Tibial artery (tissue), 4 donors: ENCODE results near the gene ADGRV1.

Source experiments
- DNase-seq, 2 donors: peaks; one replicate each; pipeline ENCODE4 v3.0.0-alpha.2; 2019
- H3K27ac ChIP-seq, 2 donors: fragments of 200-600 bp; sonication (generic) in 1 of 2; 1 replicate in 1 of 2; 2 replicates in 1 of 2; pipeline ENCODE4 v1.5.1; 2018 to 2019; ENCODE audit warnings: mild to moderate bottlenecking in 1 of 2
- H3K27me3 ChIP-seq, 2 donors: fragments of 200-600 bp; sonication (generic) in 1 of 2; one replicate each; pipeline versions ENCODE4 v1.5.1 to v1.6.0; 2016 to 2019
- H3K36me3 ChIP-seq, 3 donors: fragments of 200-600 bp; sonication (generic) in 2 of 3; one replicate each; pipeline ENCODE4 v1.5.1; 2016 to 2019; ENCODE audit warnings: mild to moderate bottlenecking in 2 of 3
- H3K4me1 ChIP-seq, 4 donors: fragments of 200-600 bp; sonication (generic) in 2 of 4; 1 replicate in 3 of 4; 2 replicates in 1 of 4; pipeline ENCODE4 v1.5.1; 2016 to 2019
- H3K4me3 ChIP-seq, 2 donors: fragments of 200-600 bp; sonication (generic) in 1 of 2; 1 replicate in 1 of 2; 2 replicates in 1 of 2; pipeline ENCODE4 v1.5.1; 2018 to 2019; ENCODE audit warnings: mild to moderate bottlenecking in 2 of 2
- H3K9me3 ChIP-seq, 3 donors: fragments of 200-600 bp; sonication (generic) in 1 of 3; one replicate each; pipeline ENCODE4 v1.5.1; 2016 to 2019
- intact Hi-C: fragments of 100-400 bp; cut with DNase I; formaldehyde crosslinking; loops from one replicate; pipeline ENCODE4 v1.15.0; 2023; ENCODE audit warnings: low total_unique reads
- TF ChIP-seq, protein P1 (sequence below), 2 experiments: fragments of 200-600 bp in 1 of 2; fragments of 450-650 bp in 1 of 2; IDR thresholded peaks; one replicate each; pipeline ENCODE4 v1.5.1; 2017 to 2019; ENCODE audit warnings: antibody characterized with exemption in 2 of 2, mild to moderate bottlenecking in 1 of 2, moderate library complexity in 1 of 2

Gene ADGRV1

DNA sequence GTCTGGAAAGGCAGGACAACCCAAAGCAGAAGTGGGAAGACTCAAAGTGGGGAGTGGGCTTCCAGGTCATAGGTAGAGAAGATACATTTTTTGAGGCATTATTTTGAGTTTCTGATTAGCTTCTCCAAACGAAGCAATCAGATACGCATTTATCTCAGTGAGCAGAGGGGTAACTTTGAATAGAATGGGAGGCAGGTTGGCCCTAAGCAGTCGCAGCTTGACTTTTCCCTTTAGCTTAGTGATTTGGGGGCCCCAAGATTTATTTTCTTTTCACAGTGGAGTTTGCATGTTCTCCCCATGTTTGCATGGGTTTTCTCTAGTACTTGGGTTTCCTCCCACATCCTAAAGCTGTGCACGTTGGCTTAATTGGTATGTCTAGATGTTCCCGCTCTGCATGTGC lies 422.6 kb downstream of the ADGRV1 start:
- no peak for DNase-seq
- no peak overlapping the region for H3K4me3 ChIP-seq
- H3K27ac ChIP-seq = no peak overlapping the region
- no peaks in the 10 kb centered on the region for H3K9me3 ChIP-seq
- H3K36me3 ChIP-seq = no peaks in the 10 kb centered on the region
- intact Hi-C loops = no loop called here
- TF ChIP-seq, protein P1, sequence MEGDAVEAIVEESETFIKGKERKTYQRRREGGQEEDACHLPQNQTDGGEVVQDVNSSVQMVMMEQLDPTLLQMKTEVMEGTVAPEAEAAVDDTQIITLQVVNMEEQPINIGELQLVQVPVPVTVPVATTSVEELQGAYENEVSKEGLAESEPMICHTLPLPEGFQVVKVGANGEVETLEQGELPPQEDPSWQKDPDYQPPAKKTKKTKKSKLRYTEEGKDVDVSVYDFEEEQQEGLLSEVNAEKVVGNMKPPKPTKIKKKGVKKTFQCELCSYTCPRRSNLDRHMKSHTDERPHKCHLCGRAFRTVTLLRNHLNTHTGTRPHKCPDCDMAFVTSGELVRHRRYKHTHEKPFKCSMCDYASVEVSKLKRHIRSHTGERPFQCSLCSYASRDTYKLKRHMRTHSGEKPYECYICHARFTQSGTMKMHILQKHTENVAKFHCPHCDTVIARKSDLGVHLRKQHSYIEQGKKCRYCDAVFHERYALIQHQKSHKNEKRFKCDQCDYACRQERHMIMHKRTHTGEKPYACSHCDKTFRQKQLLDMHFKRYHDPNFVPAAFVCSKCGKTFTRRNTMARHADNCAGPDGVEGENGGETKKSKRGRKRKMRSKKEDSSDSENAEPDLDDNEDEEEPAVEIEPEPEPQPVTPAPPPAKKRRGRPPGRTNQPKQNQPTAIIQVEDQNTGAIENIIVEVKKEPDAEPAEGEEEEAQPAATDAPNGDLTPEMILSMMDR (IDR thresholded peaks at IDR 0.05) = no peak
- no peaks in the 10 kb centered on the region for H3K4me1 ChIP-seq
- no peaks in the 10 kb centered on the region for H3K27me3 ChIP-seq

DNA sequence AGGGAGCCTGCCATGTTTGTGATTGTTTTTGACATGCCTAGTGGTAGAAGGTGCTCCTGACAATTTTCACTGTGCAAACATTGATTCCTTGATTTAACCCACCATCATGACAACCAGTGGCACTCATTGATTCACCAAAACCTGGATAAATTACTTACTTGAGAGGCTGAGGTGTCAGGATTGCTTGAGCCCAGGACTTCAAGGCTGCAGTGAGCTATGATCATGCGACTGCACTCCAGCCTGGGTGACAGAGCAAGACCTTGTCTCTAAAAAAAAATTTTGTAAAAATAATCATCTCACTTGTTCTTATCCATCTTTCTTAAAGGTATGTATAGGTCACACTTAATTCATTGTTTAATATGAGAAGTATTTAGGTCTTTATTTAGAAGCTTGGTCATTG lies 423.2 kb downstream of the ADGRV1 start:
- no peaks in the 10 kb centered on the region for H3K9me3 ChIP-seq
- no peak overlapping the region for H3K27ac ChIP-seq
- no peaks in the 10 kb centered on the region for H3K4me1 ChIP-seq
- TF ChIP-seq, protein P1 (IDR thresholded peaks at IDR 0.05) = no peak
- H3K27me3 ChIP-seq = no peaks in the 10 kb centered on the region
- intact Hi-C loops = no loop called here
- no peak for DNase-seq
- H3K4me3 ChIP-seq = no peak overlapping the region
- H3K36me3 ChIP-seq = no peaks in the 10 kb centered on the region

DNA sequence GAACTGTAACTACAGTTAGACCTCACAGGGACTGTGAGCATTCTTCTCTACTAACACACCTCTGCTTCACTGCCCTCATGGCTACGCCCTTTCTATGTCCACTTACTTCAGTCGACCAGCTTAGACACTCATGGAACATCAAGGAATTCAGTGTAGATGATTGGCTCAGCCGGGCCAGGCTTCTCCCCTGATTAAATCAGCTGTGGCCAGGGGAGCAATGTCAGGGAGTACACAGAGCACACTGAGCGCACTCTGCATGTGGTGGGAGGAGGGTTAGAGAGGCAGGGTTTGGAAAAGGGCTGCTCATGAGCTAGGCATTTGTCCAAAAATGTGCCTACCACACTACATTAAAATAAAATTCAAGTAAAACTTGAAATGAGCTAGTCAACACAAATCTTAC lies 424.0 kb downstream of the ADGRV1 start:
- Histone ChIP-seq H3K36me3 (no peaks in the 10 kb centered on the region), H3K27me3 (no peaks in the 10 kb centered on the region), H3K27ac (no peak overlapping the region), H3K9me3 (no peaks in the 10 kb centered on the region), H3K4me3 (no peak overlapping the region), H3K4me1 (no peaks in the 10 kb centered on the region)
- no peak for DNase-seq
- intact Hi-C loops = no loop called here
- TF ChIP-seq, protein P1 (IDR thresholded peaks at IDR 0.05) = no peak

DNA sequence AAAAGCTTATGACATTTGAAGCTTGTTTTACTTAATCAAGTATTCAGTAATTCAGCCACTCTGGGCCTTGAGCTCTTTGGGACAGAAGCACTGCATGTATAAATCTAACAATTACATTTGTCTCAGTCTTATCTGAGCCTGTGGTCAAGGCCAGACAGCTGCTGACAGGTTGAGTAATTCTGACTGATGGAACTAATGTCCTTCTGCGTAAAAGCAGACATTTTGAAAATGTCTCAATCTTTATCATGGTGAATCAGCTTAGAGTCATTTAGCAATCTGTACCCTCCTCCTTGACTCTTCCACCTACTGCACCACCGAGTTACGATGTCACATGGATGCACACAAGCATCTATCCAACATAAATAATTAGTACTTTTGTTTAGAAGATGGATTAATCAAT lies 424.6 kb downstream of the ADGRV1 start:
- Histone ChIP-seq H3K27me3 (no peaks in the 10 kb centered on the region), H3K27ac (no peak overlapping the region), H3K4me3 (no peak overlapping the region), H3K36me3 (no peaks in the 10 kb centered on the region), H3K9me3 (no peaks in the 10 kb centered on the region), H3K4me1 (no peaks in the 10 kb centered on the region)
- TF ChIP-seq, protein P1 (IDR thresholded peaks at IDR 0.05) = no peak
- intact Hi-C loops = no loop called here
- peak in 1 of 2 donors; percentile 34 for DNase-seq

DNA sequence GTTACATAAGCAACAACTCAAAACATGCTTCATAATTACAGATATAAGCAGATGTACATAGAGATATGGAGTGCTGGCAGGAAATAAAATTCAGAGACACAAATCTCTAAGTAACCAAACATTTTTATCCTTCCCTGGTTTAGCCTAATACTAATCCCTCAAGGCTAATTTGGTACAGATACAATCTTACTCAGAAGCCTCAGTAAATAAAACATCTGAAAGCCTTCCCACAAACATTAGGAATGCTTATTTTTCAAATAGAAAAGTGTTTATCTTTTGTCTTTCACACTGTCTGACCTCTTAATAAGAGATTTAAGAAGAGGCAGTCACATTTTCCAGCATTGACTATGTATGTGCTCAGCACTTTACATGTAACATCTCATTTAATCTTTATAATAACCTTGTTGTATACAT lies 425.1 kb downstream of the ADGRV1 start:
- H3K27me3 ChIP-seq = no peaks in the 10 kb centered on the region
- no peaks in the 10 kb centered on the region for H3K9me3 ChIP-seq
- TF ChIP-seq, protein P1 (IDR thresholded peaks at IDR 0.05) = no peak
- intact Hi-C loops = no loop called here
- no peak overlapping the region for H3K4me3 ChIP-seq
- H3K27ac ChIP-seq = no peak overlapping the region
- no peaks in the 10 kb centered on the region for H3K36me3 ChIP-seq
- H3K4me1 ChIP-seq = no peaks in the 10 kb centered on the region
- no peak for DNase-seq

DNA sequence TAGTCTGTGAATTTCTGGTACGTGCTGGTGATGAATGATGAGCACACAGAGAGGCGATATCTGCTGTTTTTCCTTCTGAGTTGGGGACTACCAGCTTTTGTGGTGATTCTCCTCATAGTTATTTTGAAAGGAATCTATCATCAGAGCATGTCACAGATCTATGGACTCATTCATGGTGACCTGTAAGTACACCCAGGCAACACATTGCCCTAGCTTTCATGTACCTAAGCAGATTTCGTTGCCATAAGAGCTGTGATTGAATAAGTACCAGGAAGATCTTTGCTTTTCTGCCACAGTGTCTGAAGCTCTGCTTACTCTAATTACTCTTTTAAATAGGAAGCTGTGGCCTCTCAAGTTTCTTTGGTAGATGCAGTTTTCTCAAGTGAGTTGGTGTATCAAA lies 426.7 kb downstream of the ADGRV1 start:
- H3K9me3 ChIP-seq = no peaks in the 10 kb centered on the region
- H3K36me3 ChIP-seq = no peaks in the 10 kb centered on the region
- TF ChIP-seq, protein P1 (IDR thresholded peaks at IDR 0.05) = no peak
- no peaks in the 10 kb centered on the region for H3K4me1 ChIP-seq
- no peaks in the 10 kb centered on the region for H3K27me3 ChIP-seq
- no peak overlapping the region for H3K4me3 ChIP-seq
- H3K27ac ChIP-seq = no peak overlapping the region
- intact Hi-C loops = no loop called here
- DNase-seq = no peak
